Stomach (tissue), 9 donors: ENCODE results near the gene ARL10. TPM values are rescaled to one million over a fixed set of nuclear protein-coding genes. Genes with fewer than 3 reads are reported as not detected.

Source experiments
- DNase-seq, 2 donors: peaks; one replicate each; pipeline versions ENCODE4 v3.0.0 to v3.0.0-alpha.2; 2013 to 2019
- H3K27ac ChIP-seq, 5 donors: fragments of 200-600 bp in 4 of 5; sonication (generic) in 4 of 5; one replicate each; pipeline ENCODE4 v1.5.1; 2013 to 2019; ENCODE audit warnings: mild to moderate bottlenecking in 1 of 5, moderate library complexity in 1 of 5
- H3K27me3 ChIP-seq, 3 donors: fragments of 200-600 bp; sonication (generic); one replicate each; pipeline ENCODE4 v1.5.1; 2017 to 2019; ENCODE audit warnings: mixed run types in 1 of 3
- H3K36me3 ChIP-seq, 4 donors: fragments of 200-600 bp; sonication (generic); 1 replicate in 3 of 4; 2 replicates in 1 of 4; pipeline ENCODE4 v1.5.1; 2016 to 2019
- H3K4me1 ChIP-seq, 4 donors: fragments of 200-600 bp; sonication (generic); one replicate each; pipeline ENCODE4 v1.5.1; 2016 to 2019
- H3K4me3 ChIP-seq, 4 donors: fragments of 200-600 bp; sonication (generic) in 3 of 4; one replicate each; pipeline ENCODE4 v1.5.1; 2016 to 2019; ENCODE audit warnings: mild to moderate bottlenecking in 1 of 4
- H3K9me3 ChIP-seq, 4 donors: fragments of 200-600 bp; sonication (generic); one replicate each; pipeline ENCODE4 v1.5.1; 2016 to 2019
- CTCF ChIP-seq, 7 experiments: fragments of 450-650 bp in 4 of 7; fragments of 200-600 bp in 3 of 7; sonication (generic) in 3 of 7; IDR thresholded peaks; one replicate each; pipeline ENCODE4 v1.5.1; 2016 to 2019; ENCODE audit warnings: antibody characterized with exemption in 7 of 7, control low read depth in 2 of 7, mild to moderate bottlenecking in 1 of 7
- EP300 ChIP-seq: sonication (generic); formaldehyde crosslinking; IDR thresholded peaks from one replicate; pipeline ENCODE4 v1.6.1; 2017; ENCODE audit warnings: antibody characterized with exemption
- POLR2A ChIP-seq, 4 donors: fragments of 450-650 bp; IDR thresholded peaks; one replicate each; pipeline ENCODE4 v1.6.1; 2016; ENCODE audit warnings: antibody characterized with exemption in 4 of 4, control low read depth in 2 of 4, mild to moderate bottlenecking in 1 of 4, moderate library complexity in 1 of 4
- POLR2AphosphoS5 ChIP-seq, 3 donors: sonication (generic); formaldehyde crosslinking; IDR thresholded peaks; one replicate each; pipeline ENCODE4 v1.6.1; 2016; ENCODE audit warnings: antibody characterized with exemption in 3 of 3
- WGBS, 5 donors: extraction: QIAGEN DNeasy Blood & Tissue Kit in 3 of 5; methylation state at CpG; one replicate each; pipeline versions ENCODE4 v1.1.5 to v1.1.7; 2013 to 2018; 5-methylcytosine and 5-hydroxymethylcytosine counted together
- intact Hi-C: fragments of 100-400 bp; cut with DNase I; formaldehyde crosslinking; loops from one replicate; pipeline ENCODE4 v1.15.1; 2023; ENCODE audit warnings: low total_unique reads
- polyA plus RNA-seq, 3 donors: library from polyadenylated mRNA; stranded (reverse); fragments of 200-250 nt; gene quantifications; one replicate each; pipeline ENCODE4 v1.2.3, GENCODE V29; 2013
- total RNA-seq, 5 donors: library from RNA; depleted of rRNA; stranded (reverse); fragments of >200 nt; gene quantifications; one replicate each; pipeline versions ENCODE4 v1.1.0 to v1.2.3, GENCODE V29; 2014 to 2016
- donor health status: healthy with polysubstance abuse.
- donor health status: Bipolar disorder and iron deficiency.
- donor health status: healthy.

ARL10 gene
- total and polyA plus RNA-seq, 8 donors = 0.31 to 9.9 (median 3.0) TPM

- 52 to 67% (median 61%) methylated on average over 2 of the region's 2 CpGs for WGBS, 5 donors
- Histone ChIP-seq H3K36me3 (no peaks in the 10 kb centered on the region), H3K4me1 (peaks cover 8 to 17% (median 10%) of the 10 kb centered on the region in 4 donors), H3K27ac (no peak overlapping the region), H3K4me3 (no peak overlapping the region), H3K27me3 (no peaks in the 10 kb centered on the region), H3K9me3 (no peaks in the 10 kb centered on the region)
- DNase-seq = no peak
- TF ChIP-seq POLR2A (IDR thresholded peaks at IDR 0.05) (no peak), CTCF (IDR thresholded peaks at IDR 0.05) (no peak), POLR2AphosphoS5 (IDR thresholded peaks at IDR 0.05) (no peak), EP300 (no peak)
- intact Hi-C loops = no loop called here
These were observed 55.8 kb downstream of the ARL10 start for GRCh38 chr5:176420972-176421544.

DNA sequence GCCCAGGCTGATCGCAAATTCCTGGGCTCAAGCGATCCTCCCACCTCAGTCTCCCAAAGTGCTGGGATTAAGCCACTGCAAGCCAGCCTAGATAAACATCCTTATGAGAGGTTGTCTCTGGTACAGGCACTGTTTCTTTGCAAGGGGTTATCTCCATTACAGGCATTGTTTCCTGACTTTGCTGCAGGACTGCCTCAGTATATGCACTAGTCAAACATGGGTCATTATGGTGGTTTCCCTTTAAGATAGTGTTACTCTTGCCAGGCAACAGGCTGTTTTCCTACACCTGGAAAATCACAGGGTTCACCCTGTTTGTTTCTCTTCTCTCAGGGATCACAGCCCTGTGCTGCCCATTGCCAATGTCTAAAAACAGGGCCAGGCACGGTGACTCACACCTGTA, 58.9 kb downstream of the ARL10 start:
- peak in 1 of 3 donors; percentile 73 for TF ChIP-seq POLR2AphosphoS5 (IDR thresholded peaks at IDR 0.05)
- TF ChIP-seq POLR2A (IDR thresholded peaks at IDR 0.05) = no peak
- peak in 1 of 2 donors; percentile 41 for DNase-seq
- Histone ChIP-seq H3K4me1 (peaks cover 0 to 6% (median 2%) of the 10 kb centered on the region in 4 donors), H3K27me3 (no peaks in the 10 kb centered on the region), H3K36me3 (no peaks in the 10 kb centered on the region), H3K9me3 (no peaks in the 10 kb centered on the region), H3K27ac (peak overlapping the region in 3 of 5 donors; percentile 35 to 71 (median 58)), H3K4me3 (no peak overlapping the region)
- intact Hi-C loops = no loop called here
- 25 to 69% (median 34%) methylated on average over 3 of the region's 3 CpGs for WGBS, 5 donors

- intact Hi-C loops = no loop called here
- DNase-seq = peak in 1 of 2 donors; percentile 40
- Histone ChIP-seq H3K4me3 (no peak overlapping the region), H3K4me1 (peaks cover 0 to 6% (median 2%) of the 10 kb centered on the region in 4 donors), H3K27ac (peak overlapping the region in 4 of 5 donors; percentile 47 to 71 (median 57)), H3K27me3 (no peaks in the 10 kb centered on the region), H3K36me3 (no peaks in the 10 kb centered on the region), H3K9me3 (no peaks in the 10 kb centered on the region)
- 15 to 65% (median 48%) methylated on average over 1 of the region's 1 CpG for WGBS, 5 donors
- TF ChIP-seq EP300 = no peak
- TF ChIP-seq POLR2A (IDR thresholded peaks at IDR 0.05) = no peak
- TF ChIP-seq POLR2AphosphoS5 (IDR thresholded peaks at IDR 0.05) = no peak
- TF ChIP-seq CTCF (IDR thresholded peaks at IDR 0.05) = no peak
These were observed 59.9 kb downstream of the ARL10 start for GRCh38 chr5:176425138-176425537.

GRCh38 chr5:176425791-176426190, 60.5 kb downstream of the ARL10 start:
- no peak for TF ChIP-seq CTCF (IDR thresholded peaks at IDR 0.05)
- no peak for DNase-seq
- Histone ChIP-seq H3K4me1 (peaks cover 0 to 6% (median 2%) of the 10 kb centered on the region in 4 donors), H3K27me3 (peaks cover 0 to 5% (median 0%) of the 10 kb centered on the region in 3 donors), H3K9me3 (no peaks in the 10 kb centered on the region), H3K27ac (peak overlapping the region in 3 of 5 donors; percentile 47 to 71 (median 58)), H3K4me3 (no peak overlapping the region), H3K36me3 (no peaks in the 10 kb centered on the region)
- 80 to 93% (median 87%) methylated on average over 1 of the region's 1 CpG for WGBS, 5 donors
- intact Hi-C loops = no loop called here

DNA sequence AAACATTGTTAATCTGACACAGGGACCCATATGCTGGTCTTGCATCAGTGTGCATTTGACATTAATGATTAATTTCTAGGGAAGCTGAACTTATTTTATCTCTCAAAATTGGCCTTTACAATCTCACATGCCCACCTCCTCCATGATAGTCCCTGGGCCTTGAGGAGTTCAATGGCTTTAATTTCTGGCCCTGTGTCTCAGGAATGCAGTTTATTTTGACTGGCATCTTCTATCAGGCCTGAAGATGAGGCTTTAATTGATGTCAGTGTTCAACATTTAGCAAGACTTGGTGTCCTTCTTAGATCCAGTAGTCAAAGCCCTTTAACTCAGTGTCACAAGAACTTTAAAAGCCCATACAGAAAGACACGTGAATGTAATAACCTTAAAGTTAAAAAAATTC, 61.6 kb downstream of the ARL10 start:
- H3K27ac ChIP-seq = no peak overlapping the region
- H3K9me3 ChIP-seq = no peaks in the 10 kb centered on the region
- intact Hi-C loops = no loop called here
- no peak for DNase-seq
- 81 to 93% (median 87%) methylated on average over 1 of the region's 1 CpG for WGBS, 5 donors
- no peak overlapping the region for H3K4me3 ChIP-seq
- H3K36me3 ChIP-seq = no peaks in the 10 kb centered on the region
- peaks cover 0 to 6% (median 2%) of the 10 kb centered on the region in 4 donors for H3K4me1 ChIP-seq
- TF ChIP-seq EP300 = no peak
- no peak for TF ChIP-seq CTCF (IDR thresholded peaks at IDR 0.05)
- no peak for TF ChIP-seq POLR2A (IDR thresholded peaks at IDR 0.05)
- no peak for TF ChIP-seq POLR2AphosphoS5 (IDR thresholded peaks at IDR 0.05)
- peaks cover 0 to 7% (median 0%) of the 10 kb centered on the region in 3 donors for H3K27me3 ChIP-seq
